GM12878 (cell line): ENCODE data around the gene VPS26A. TPM values are rescaled to one million over a fixed set of nuclear protein-coding genes. Genes with fewer than 3 reads are reported as not detected.
A peak's percentile ranks its signal among the peaks of the same experiment; 100 is the strongest.

Experiments
- ATAC-seq: fragments of 200-7000 bp; cut with Tn5 transposase; 3 replicates; pipeline ENCODE4 v1.9.1; 2020; ENCODE audit warnings: mild to moderate bottlenecking, moderate library complexity
- BruUV-seq: library from RNA; stranded (reverse); fragments of 400-500 nt; replicated peaks from 2 replicates; lab custom pipeline; 2021; lab: Mats Ljungman, UMichigan
- CTCF ChIA-PET: fragments of 300-600 bp; sonication (Branson Sonifier 250); formaldehyde crosslinking; extraction: SDS; loops from one replicate; lab custom pipeline; 2021; ENCODE audit warnings: inconsistent platforms; lab: Yijun Ruan, JAX
- POLR2A ChIA-PET: fragments of 350-600 bp; formaldehyde crosslinking; extraction: SDS; loops from one replicate; lab custom pipeline; 2021; ENCODE audit warnings: inconsistent platforms; lab: Charles Lee
- RAD21 ChIA-PET: fragments of 300-600 bp; sonication (Branson Sonifier 250); formaldehyde crosslinking; loops from one replicate; lab custom pipeline; 2023; ENCODE audit warnings: antibody characterized with exemption; ENCODE audit not compliant: unreplicated experiment; lab: Charles Lee
- SMC1A ChIA-PET: fragments of 300-600 bp; sonication (Branson Sonifier 250); formaldehyde crosslinking; loops from one replicate; lab custom pipeline; 2023; ENCODE audit not compliant: unreplicated experiment, uncharacterized antibody; lab: Charles Lee
- DNase-seq: peaks from one replicate; pipeline ENCODE4 v3.0.0-alpha.2; 2011; ENCODE audit warnings: low read depth, low spot score
- FAIRE-seq: peaks from 3 replicates; lab custom pipeline; 2011; peaks lifted over from hg19 to GRCh38; lab: Jason Lieb, UNC
- H2AFZ ChIP-seq: 2 replicates; pipeline ENCODE4 v1.6.0; 2011; ENCODE audit warnings: low read depth, low read length, control low read depth; ENCODE audit not compliant: control insufficient read depth
- H3K27ac ChIP-seq: 2 replicates; pipeline ENCODE4 v1.5.1; 2011; ENCODE audit warnings: control low read depth; ENCODE audit not compliant: control insufficient read depth, insufficient read depth
- H3K27me3 ChIP-seq, 2 experiments: replicated peaks in 1 of 2; 2 replicates each; pipeline versions ENCODE4 v1.6.0 to v1.6.1; 2011; ENCODE audit warnings: low read length in 1 of 2; ENCODE audit not compliant: control insufficient read depth in 2 of 2, insufficient read depth in 2 of 2
- H3K36me3 ChIP-seq, 2 experiments: 2 replicates each; pipeline ENCODE4 v1.5.1; 2011; ENCODE audit warnings: low read length in 1 of 2; ENCODE audit not compliant: control insufficient read depth in 2 of 2, insufficient read depth in 2 of 2
- H3K4me1 ChIP-seq: 2 replicates; pipeline ENCODE4 v1.6.1; 2011; ENCODE audit warnings: mild to moderate bottlenecking, low read length, moderate library complexity, mixed read lengths; ENCODE audit not compliant: control insufficient read depth, insufficient read depth
- H3K4me2 ChIP-seq: 2 replicates; pipeline ENCODE4 v1.6.0; 2011; ENCODE audit warnings: control low read depth; ENCODE audit not compliant: control insufficient read depth, insufficient read depth
- H3K4me3 ChIP-seq: fragments of 200-600 bp; sonication (generic); 2 replicates; pipeline ENCODE4 v1.5.1; 2016
- H3K79me2 ChIP-seq: 2 replicates; pipeline ENCODE4 v1.6.0; 2011; ENCODE audit warnings: low read length; ENCODE audit not compliant: control insufficient read depth, insufficient read depth
- H3K9ac ChIP-seq: 2 replicates; pipeline ENCODE4 v1.8.0; 2011; ENCODE audit warnings: low read length, control low read depth, mixed read lengths; ENCODE audit not compliant: control insufficient read depth, insufficient read depth
- H3K9me3 ChIP-seq: replicated peaks from 3 replicates; pipeline ENCODE4 v1.5.1; 2011; ENCODE audit warnings: mild to moderate bottlenecking, low read length; ENCODE audit not compliant: control insufficient read depth, insufficient read depth
- H4K20me1 ChIP-seq: 2 replicates; pipeline ENCODE4 v1.6.0; 2011; ENCODE audit not compliant: control insufficient read depth, insufficient read depth
- BACH1 ChIP-seq: fragments of 450-650 bp; IDR thresholded peaks from 2 replicates; pipeline ENCODE4 v1.6.1; 2017; ENCODE audit warnings: mild to moderate bottlenecking, borderline replicate concordance
- BCL11A ChIP-seq: IDR thresholded peaks from 2 replicates; pipeline ENCODE4 v1.6.1; 2011; ENCODE audit warnings: low read depth, low read length
- BCLAF1 ChIP-seq: fragments of 450-650 bp; IDR thresholded peaks from 2 replicates; pipeline ENCODE4 v1.6.1; 2017; ENCODE audit warnings: antibody characterized with exemption, mild to moderate bottlenecking, moderate library complexity
- EED ChIP-seq: sonication (generic); IDR thresholded peaks from 2 replicates; pipeline ENCODE4 v1.6.1; 2016; ENCODE audit warnings: antibody characterized with exemption, low read depth
- EP300 ChIP-seq, 2 experiments: fragments of 150-350 bp in 1 of 2; IDR thresholded peaks; 2 replicates each; pipeline ENCODE4 v1.6.1; 2011 to 2012; ENCODE audit warnings: low read depth in 2 of 2, low read length in 2 of 2, borderline replicate concordance in 1 of 2, improper control_type of control experiment in 1 of 2, inconsistent platforms in 1 of 2; ENCODE audit not compliant: control insufficient read depth in 1 of 2
- FOXK2 ChIP-seq: fragments of 450-650 bp; IDR thresholded peaks from 2 replicates; pipeline ENCODE4 v1.6.1; 2017; ENCODE audit warnings: mild to moderate bottlenecking, moderate library complexity
- IKZF2 ChIP-seq, 2 experiments: fragments of 450-650 bp; IDR thresholded peaks; 2 replicates each; pipeline ENCODE4 v1.6.1; 2017; ENCODE audit warnings: mild to moderate bottlenecking in 2 of 2, moderate library complexity in 2 of 2
- KAT2A ChIP-seq: conservative IDR thresholded peaks from 2 replicates; pipeline ENCODE4 v1.6.1; 2011; ENCODE audit warnings: low read depth, low read length; ENCODE audit not compliant: control insufficient read depth
- NRF1 ChIP-seq: conservative IDR thresholded peaks from 2 replicates; pipeline ENCODE4 v1.6.1; 2011; ENCODE audit warnings: mild to moderate bottlenecking, low read depth, low read length, improper control_type of control experiment
- POLR2AphosphoS5 ChIP-seq: IDR thresholded peaks from 2 replicates; pipeline ENCODE4 v1.6.1; 2011; ENCODE audit warnings: mild to moderate bottlenecking, low read length, inconsistent platforms
- RB1 ChIP-seq: fragments of 450-650 bp; formaldehyde crosslinking; IDR thresholded peaks from 2 replicates; pipeline ENCODE4 v1.6.1; 2017; ENCODE audit warnings: mild to moderate bottlenecking, borderline replicate concordance
- SMAD5 ChIP-seq: IDR thresholded peaks from 2 replicates; pipeline ENCODE4 v1.6.1; 2016; ENCODE audit warnings: antibody characterized with exemption, low read depth
- SP1 ChIP-seq: IDR thresholded peaks from one replicate; pipeline ENCODE4 v1.6.1; 2011; ENCODE audit warnings: low read depth, low read length
- SREBF1 ChIP-seq: IDR thresholded peaks from 2 replicates; pipeline ENCODE4 v1.6.1; 2012; ENCODE audit warnings: mild to moderate bottlenecking, low read length
- TCF7 ChIP-seq: IDR thresholded peaks from 2 replicates; pipeline ENCODE4 v1.6.1; 2014; ENCODE audit warnings: antibody characterized with exemption, borderline replicate concordance
- ZNF274 ChIP-seq: IDR thresholded peaks from one replicate; pipeline ENCODE4 v1.8.0; 2011; ENCODE audit not compliant: insufficient read length, insufficient read depth
- ZNF622 ChIP-seq: fragments of 450-650 bp; IDR thresholded peaks from 2 replicates; pipeline ENCODE4 v1.6.1; 2017; ENCODE audit warnings: mild to moderate bottlenecking, inconsistent platforms
- WGBS: methylation state at CpG from one replicate; pipeline ENCODE4 v1.1.6; 2016; ENCODE audit warnings: low lambda C conversion rate; ENCODE audit not compliant: insufficient replicate concordance, insufficient coverage; ENCODE audit errors: missing lambda C conversion rate; 5-methylcytosine and 5-hydroxymethylcytosine counted together
- in situ Hi-C: fragments of 300-500 bp; cut with MboI; formaldehyde crosslinking; loops from 9 replicates; pipeline ENCODE4 v1.14.3; 2018; ENCODE audit warnings: mixed read lengths
- intact Hi-C: fragments of 100-400 bp; cut with micrococcal nuclease; formaldehyde crosslinking; loops from one replicate; pipeline ENCODE4 v1.14.2; 2022; ENCODE audit not compliant: unreplicated experiment
- polyA plus RNA-seq, 11 experiments: library from polyadenylated mRNA; depleted of rRNA in 4 of 11; unstranded in 6 of 11; stranded (reverse) in 5 of 11; fragments of >200 nt; fragmentation: Nextera tagmentation in 4 of 11; fragmentation: Illumina TruSeq in 1 of 11; extraction: Ambion mirVana in 4 of 11; extraction: Trizol in 1 of 11; gene quantifications; 1 replicate in 1 of 11; 2 replicates in 10 of 11; pipeline versions ENCODE4 v1.2.1 to v1.2.3, GENCODE V29; 2011 to 2016; ENCODE audit warnings: inconsistent platforms in 2 of 11, missing spikeins in 2 of 11, low read depth in 1 of 11
- total RNA-seq, 4 experiments: library from RNA; depleted of rRNA in 3 of 4; stranded (reverse); fragments of >200 nt in 3 of 4; fragmentation: Illumina TruSeq in 1 of 4; extraction: Trizol in 1 of 4; gene quantifications; 2 replicates each; pipeline versions ENCODE4 v1.2.1 to v1.2.3, GENCODE V29; 2013 to 2021
- TF ChIP-seq, protein P1 (sequence below): fragments of 450-650 bp; IDR thresholded peaks from 2 replicates; pipeline ENCODE4 v1.6.1; 2018; ENCODE audit warnings: mild to moderate bottlenecking, low read depth, moderate library complexity; ENCODE audit not compliant: partially characterized antibody

VPS26A gene
- total and polyA plus RNA-seq, 10 of the 15 experiments (the other 5 are each of a cell fraction or from before 2014, with no cell fraction given), result 16.8 to 72.3 (median 26.8) TPM

DNA sequence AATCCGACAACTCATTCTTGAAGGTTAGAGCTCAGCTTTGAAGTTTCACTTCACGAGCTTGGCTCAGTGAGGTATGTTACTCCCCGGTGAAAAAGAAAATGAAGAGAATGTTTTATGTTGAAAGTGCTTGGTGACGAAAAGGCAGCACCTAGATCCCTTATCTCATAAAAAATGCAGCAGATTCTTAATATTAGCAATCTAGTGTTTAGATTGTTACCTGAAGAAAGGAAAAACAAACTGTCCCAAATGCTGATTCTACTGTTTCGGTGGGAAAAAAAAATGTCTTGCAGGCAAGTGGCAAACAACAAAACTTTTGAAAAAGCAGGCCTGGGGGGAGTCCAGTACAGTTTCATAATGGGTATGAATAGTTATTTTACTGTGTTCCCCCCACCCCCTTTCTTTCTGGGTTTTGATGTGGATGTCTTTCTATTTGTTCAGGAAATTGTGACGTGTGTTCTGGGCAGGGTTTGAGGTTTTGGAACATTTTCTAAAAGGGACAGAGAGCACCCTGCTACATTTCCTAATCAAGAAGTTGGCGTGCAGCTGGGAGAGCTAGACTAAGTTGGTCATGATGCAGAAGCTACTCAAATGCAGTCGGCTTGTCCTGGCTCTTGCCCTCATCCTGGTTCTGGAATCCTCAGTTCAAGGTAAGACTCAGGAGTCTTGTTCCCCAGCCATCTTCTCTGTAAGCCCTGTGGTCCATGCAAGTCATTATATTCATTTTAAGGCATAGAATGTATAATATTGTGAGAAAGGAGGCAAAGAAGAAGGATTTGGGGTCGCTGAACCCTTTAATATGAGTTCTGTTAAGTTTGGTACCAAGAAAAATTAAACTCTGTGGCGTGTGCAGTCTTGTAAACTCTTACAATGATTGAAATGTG, 36.1 kb upstream of the VPS26A start, which contains the start of gene SRGN:
Gene SRGN, plus strand, starts transcription at position 514 of the 881 bp plus-strand sequence. Its CDS starts 55 bp downstream, at position 569.
- WGBS, result 1% methylated on average over 10 of the region's 10 CpGs
- intact Hi-C loops (loop anchor here (1.0 kb wide), 1 partner anchor 22 kb away; no protein-coding TSS in a partner anchor), in situ Hi-C loops (no loop called here)
- no peaks in the 10 kb centered on the region for H3K27me3 ChIP-seq
- peak; percentile 65 for ATAC-seq
- POLR2A ChIA-PET, result interaction anchor here (0.6 to 13.2 kb wide), 13 partner anchors 9 to 236 kb away, joined by 3 to 312 read pairs (median 6); no protein-coding TSS in a partner anchor
- H3K9me3 ChIP-seq, result no peaks in the 10 kb centered on the region
- CTCF ChIA-PET, result interaction anchor here (0.7 to 11.1 kb wide), 11 partner anchors 12 to 1202 kb away, joined by 3 to 272 read pairs (median 5); no protein-coding TSS in a partner anchor
- H3K4me3 ChIP-seq, result peak within 1 kb of the TSS; percentile 73
- H3K36me3 ChIP-seq, result no peaks in the 10 kb centered on the region
- DNase-seq, result peak; percentile 97
- BruUV-seq, result no TSS peak
- peak within 1 kb of the TSS; percentile 96 for H3K9ac ChIP-seq
- peaks cover 18% of the 10 kb centered on the region for H3K4me1 ChIP-seq
- H3K4me2 ChIP-seq, result peak within 1 kb of the TSS; percentile 90
- H3K27ac ChIP-seq, result peak within 1 kb of the TSS; percentile 97
- RAD21 ChIA-PET, result interaction anchor here (0.6 to 18.9 kb wide), 11 partner anchors 9 to 1424 kb away, joined by 3 to 544 read pairs (median 3); partner anchors contain the start of gene DDX21
- no peaks in the 10 kb centered on the region for H4K20me1 ChIP-seq
- SMC1A ChIA-PET, result interaction anchor here (0.7 to 16.6 kb wide), 12 partner anchors 9 to 141 kb away, joined by 3 to 355 read pairs (median 4); no protein-coding TSS in a partner anchor
- H2AFZ ChIP-seq, result peak within 1 kb of the TSS; percentile 48
- peaks cover 52% of the 10 kb centered on the region for H3K79me2 ChIP-seq
- peak; percentile 72 for FAIRE-seq
- TF ChIP-seq SREBF1 (no peak), KAT2A (no peak), TCF7 (peak; percentile 81; the same call in 1 of the 2 replicates), SMAD5 (peak; percentile 98), EP300 (IDR thresholded peaks at IDR 0.05; ENCODE audit: borderline replicate concordance in 1 of 2, control insufficient read depth in 1 of 2, low read depth in 2 of 2, low read length in 2 of 2) (peak; percentile 77 to 87; a peak in 3 of 4 replicates), RB1 (no peak), BCL11A (0 out of 2 replicates have a peak, but pooled peaks have one; percentile 20), IKZF2 (IDR thresholded peaks at IDR 0.05) (peak; percentile 86 to 90), POLR2AphosphoS5 (peak; percentile 100), BACH1 (no peak; the same call in 1 of the 2 replicates), BCLAF1 (0 out of 2 replicates have a peak, but pooled peaks have one; percentile 29), EED (peak; percentile 46), ZNF622 (no peak), SP1 (peak; percentile 53), NRF1 (no peak), FOXK2 (no peak), ZNF274 (no peak)
- TF ChIP-seq, protein P1, sequence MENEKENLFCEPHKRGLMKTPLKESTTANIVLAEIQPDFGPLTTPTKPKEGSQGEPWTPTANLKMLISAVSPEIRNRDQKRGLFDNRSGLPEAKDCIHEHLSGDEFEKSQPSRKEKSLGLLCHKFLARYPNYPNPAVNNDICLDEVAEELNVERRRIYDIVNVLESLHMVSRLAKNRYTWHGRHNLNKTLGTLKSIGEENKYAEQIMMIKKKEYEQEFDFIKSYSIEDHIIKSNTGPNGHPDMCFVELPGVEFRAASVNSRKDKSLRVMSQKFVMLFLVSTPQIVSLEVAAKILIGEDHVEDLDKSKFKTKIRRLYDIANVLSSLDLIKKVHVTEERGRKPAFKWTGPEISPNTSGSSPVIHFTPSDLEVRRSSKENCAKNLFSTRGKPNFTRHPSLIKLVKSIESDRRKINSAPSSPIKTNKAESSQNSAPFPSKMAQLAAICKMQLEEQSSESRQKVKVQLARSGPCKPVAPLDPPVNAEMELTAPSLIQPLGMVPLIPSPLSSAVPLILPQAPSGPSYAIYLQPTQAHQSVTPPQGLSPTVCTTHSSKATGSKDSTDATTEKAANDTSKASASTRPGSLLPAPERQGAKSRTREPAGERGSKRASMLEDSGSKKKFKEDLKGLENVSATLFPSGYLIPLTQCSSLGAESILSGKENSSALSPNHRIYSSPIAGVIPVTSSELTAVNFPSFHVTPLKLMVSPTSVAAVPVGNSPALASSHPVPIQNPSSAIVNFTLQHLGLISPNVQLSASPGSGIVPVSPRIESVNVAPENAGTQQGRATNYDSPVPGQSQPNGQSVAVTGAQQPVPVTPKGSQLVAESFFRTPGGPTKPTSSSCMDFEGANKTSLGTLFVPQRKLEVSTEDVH, result no peak
